HG02852 (cell line): Measurements from ENCODE around the gene TESPA1.

Experiments
- ATAC-seq: cut with Tn5 transposase; IDR thresholded peaks from one replicate; pipeline ENCODE4 v1.9.1; 2021; ENCODE audit warnings: mild to moderate bottlenecking, moderate library complexity; ENCODE audit not compliant: unreplicated experiment

Gene TESPA1, protein sequence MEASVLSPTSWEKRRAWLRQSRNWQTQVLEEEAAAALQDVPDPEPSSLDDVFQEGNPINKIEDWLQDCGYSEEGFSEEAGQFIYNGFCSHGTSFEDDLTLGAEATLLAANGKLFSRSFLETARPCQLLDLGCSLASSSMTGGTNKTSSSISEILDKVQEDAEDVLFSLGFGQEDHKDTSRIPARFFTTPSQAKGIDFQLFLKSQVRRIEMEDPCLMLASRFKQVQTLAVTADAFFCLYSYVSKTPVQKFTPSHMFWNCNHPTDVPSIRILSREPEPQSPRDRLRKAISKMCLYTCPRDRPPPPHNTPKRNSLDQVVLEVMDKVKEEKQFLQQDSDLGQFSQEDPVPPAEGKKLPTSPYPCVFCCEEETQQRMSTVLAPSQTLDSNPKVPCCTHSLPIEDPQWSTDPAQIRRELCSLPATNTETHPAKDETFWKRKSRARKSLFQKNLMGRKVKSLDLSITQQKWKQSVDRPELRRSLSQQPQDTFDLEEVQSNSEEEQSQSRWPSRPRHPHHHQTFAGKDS

DNA sequence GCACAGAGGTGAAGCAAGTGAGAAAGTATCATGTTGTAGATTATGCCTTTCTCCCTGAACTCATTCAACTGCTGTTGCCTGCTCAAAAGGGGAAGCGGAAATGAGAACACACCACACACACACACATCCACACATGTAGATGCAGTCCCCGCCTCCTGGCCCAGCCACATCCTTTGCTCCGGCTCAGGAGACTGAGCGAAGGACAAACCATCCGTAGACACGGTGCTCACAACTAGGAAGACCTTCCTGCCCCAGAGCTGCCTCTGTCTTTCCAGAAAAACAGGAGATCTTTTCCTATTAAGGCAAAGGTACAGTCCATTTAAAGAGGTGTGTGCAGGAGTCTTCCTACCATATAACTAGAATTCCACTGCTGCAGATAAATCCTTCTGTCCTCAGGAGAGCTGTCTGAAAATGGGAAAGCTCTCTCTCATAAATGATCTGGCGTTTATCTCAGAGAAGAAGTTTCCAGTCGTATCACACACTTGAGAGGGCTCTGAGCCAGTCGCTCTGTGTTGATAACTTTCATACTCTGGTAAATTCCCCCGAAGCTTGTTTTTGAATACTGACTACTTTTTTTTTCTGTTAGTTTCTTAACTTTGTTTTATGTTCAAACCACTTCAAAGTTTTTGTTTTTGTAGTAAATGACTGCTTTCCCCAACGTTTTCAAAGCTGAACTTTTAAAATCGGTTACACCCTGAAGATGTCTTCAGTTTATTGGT, at the start of gene TESPA1:
Gene TESPA1, minus strand, starts transcription at position 105 of the 719 bp plus-strand sequence. CDS start 10,200 bp downstream, outside the sequence.
- peak; percentile 94 for ATAC-seq

GRCh38 chr12:55034218-55034617, 49.7 kb upstream of the TESPA1 start:
- ATAC-seq = no peak

GRCh38 chr12:55025508-55025907, 40.9 kb upstream of the TESPA1 start:
- no peak for ATAC-seq

GRCh38 chr12:55024575-55024974, 40.0 kb upstream of the TESPA1 start:
- ATAC-seq = no peak

DNA sequence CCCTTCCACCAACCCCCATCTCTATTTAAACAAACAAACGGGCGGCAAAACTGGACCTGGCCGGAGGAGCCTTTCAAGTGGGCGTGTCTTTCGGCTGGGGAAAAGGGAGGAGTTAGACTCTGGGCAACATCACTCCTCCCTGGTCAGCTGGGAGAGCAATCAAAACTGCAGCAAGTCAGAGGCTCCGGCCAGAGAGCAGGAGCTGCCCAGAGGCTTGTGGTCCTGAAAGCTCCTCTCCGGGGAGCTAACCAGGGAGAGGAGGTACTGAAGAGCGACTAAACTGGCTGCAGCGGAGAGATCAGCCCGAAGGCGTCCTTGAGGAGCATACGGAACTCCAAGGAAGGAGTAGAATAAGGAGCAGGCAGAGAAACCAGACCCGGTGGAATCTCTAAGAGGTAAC, 35.2 kb upstream of the TESPA1 start, which contains the start of gene NEUROD4:
Gene NEUROD4, plus strand, starts transcription at position 191 of the 400 bp plus-strand sequence. CDS start 6,466 bp downstream, outside the sequence.
- no peak for ATAC-seq

GRCh38 chr12:55017416-55017925, 32.9 kb upstream of the TESPA1 start:
- no peak for ATAC-seq

- ATAC-seq = no peak
These were observed 24.5 kb upstream of the TESPA1 start for GRCh38 chr12:55008944-55009585.

- ATAC-seq = no peak
These were observed 17.8 kb upstream of the TESPA1 start for GRCh38 chr12:55002355-55002754.

- ATAC-seq = no peak
These were observed 16.8 kb upstream of the TESPA1 start for GRCh38 chr12:55001198-55001868.

DNA sequence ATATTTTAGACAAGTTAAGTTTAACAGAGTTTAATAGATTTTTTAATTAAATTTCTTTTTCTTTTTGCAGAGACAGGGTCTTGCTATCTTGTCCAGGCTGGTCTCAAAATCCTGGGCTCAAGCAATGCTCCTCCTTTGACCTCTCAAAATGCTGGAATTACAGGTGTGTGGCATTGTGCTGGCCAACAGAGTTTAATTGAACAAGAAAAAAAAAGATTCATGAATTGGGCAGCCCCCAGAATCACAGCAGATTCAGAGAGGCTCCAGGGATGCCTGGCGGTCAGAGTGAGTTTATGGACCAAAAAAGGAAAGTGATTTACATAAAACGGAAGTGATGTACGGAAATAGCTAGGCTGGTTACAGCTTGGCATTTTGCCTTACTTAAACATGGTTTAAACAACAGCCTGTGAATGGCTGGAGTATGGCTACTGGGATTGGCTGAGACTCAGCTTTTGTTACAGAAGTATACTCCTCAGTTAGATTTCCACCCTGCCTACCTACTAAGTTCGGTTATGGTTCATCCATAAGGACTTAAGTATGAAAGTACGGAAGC, 14.5 kb upstream of the TESPA1 start:
- ATAC-seq = no peak

DNA sequence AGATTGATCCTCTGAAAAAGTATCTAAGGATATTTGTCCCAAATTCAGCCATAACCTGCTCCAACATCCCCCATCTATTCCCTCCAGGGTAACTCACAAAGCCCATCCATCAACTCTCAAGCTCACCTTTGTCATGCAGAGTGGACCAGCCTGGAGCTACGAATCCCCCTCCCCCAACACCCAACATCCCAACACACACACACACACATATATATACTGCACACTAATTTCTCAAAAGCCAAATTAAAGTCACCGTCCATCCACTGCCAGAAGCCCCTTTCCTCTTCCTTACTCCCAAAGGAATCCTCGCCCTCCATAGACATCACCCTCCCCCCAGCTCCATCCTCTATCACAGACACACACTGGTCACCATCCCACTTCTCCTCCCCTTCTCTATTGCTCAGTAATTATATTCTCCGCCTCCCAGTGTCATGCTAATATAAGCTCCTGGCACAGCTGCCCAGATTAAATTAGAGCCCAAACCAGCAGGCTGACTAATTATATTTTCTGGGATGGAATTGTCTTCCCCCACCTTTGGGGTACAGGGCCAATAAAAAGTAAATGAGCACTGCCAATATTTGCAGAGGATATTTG, 13.5 kb upstream of the TESPA1 start:
- ATAC-seq = no peak

GRCh38 chr12:54996205-54996604, 11.6 kb upstream of the TESPA1 start:
- no peak for ATAC-seq

DNA sequence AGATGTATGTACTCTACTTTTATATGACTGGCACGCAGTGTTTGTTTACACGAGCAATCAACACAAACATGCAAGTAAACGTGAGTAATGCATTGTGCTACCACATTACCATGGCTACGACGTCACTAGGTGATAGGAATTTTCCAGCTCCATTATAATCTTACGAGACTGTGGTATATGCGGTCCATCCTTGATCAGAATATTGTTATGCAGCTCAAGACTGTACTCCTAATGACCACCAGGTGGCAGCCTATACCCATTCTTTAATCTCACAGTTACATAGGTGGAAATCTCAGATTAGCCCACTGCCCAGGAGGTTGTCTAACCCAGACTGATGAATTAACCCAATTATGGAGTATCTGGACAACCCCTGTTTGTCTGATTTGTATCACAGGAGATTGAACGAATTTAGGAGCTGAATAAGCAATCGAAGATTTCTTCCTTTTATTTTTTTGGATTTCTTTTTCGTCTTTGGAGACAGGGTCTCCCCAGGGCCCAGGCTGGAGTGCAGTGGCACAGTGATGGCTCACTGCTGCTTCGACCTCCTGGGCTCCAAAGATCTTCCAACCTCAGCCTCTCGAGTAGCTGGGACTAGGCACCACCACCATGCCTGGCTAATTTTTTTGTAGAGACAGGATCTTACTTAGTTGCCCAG, 8.7 kb upstream of the TESPA1 start:
- no peak for ATAC-seq

GRCh38 chr12:54991991-54992375, 7.4 kb upstream of the TESPA1 start:
- ATAC-seq = peak; percentile 47

- ATAC-seq = peak; percentile 75
These were observed 6.8 kb upstream of the TESPA1 start for GRCh38 chr12:54991161-54991990.

- ATAC-seq = no peak
These were observed 5.3 kb upstream of the TESPA1 start for GRCh38 chr12:54989829-54990228.

DNA sequence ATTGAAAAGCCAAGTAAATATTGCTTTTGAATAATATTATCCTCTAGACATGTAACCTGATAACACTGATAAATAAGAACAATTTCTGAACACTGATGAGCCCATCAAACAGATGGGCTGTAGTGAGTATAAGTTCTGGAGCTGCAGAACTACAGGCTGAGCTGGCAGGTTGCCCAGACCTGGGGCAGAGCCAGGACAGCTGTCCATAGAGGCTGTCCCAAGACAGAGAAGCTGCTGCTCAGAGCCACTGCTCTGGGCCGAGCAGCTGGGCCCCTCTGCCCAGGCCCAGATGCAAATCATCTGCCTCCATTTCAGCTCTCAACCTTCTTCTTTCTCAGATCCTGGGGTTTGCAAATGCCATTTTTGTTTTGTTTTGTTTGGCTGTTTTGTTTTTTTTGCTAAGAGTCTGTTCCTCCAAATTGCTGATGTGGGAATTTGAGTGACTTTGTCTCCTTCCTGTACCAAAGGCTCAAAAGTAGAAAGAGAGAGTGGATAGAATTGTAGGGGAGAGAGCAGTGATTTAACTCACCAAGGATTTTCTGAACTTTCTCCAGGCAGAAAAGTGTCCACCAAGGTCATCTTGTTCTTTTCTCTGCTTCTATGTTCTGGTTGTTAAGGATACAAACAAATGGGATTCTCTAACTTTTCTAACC, 4.0 kb upstream of the TESPA1 start:
- no peak for ATAC-seq
